ENCODE measurements around the gene IDH2.

GRCh38 chr15:90044191-90044590, 58.1 kb downstream of the IDH2 start:
- TF ChIP-seq POLR2A (IDR thresholded peaks at IDR 0.05): no peak
- TF ChIP-seq, protein P1, sequence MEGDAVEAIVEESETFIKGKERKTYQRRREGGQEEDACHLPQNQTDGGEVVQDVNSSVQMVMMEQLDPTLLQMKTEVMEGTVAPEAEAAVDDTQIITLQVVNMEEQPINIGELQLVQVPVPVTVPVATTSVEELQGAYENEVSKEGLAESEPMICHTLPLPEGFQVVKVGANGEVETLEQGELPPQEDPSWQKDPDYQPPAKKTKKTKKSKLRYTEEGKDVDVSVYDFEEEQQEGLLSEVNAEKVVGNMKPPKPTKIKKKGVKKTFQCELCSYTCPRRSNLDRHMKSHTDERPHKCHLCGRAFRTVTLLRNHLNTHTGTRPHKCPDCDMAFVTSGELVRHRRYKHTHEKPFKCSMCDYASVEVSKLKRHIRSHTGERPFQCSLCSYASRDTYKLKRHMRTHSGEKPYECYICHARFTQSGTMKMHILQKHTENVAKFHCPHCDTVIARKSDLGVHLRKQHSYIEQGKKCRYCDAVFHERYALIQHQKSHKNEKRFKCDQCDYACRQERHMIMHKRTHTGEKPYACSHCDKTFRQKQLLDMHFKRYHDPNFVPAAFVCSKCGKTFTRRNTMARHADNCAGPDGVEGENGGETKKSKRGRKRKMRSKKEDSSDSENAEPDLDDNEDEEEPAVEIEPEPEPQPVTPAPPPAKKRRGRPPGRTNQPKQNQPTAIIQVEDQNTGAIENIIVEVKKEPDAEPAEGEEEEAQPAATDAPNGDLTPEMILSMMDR (IDR thresholded peaks at IDR 0.05): no peak

Measured in breast epithelium (tissue), 3 donors.